GM12891 (cell line): ENCODE results near the gene FAM181A.

ENCODE experiments used
- POLR2A ChIP-seq: IDR thresholded peaks from 2 replicates; pipeline ENCODE4 v1.6.1; 2011; ENCODE audit warnings: low read depth, low read length, control low read depth
- POLR2AphosphoS5 ChIP-seq: IDR thresholded peaks from 2 replicates; pipeline ENCODE4 v1.6.1; 2011; ENCODE audit warnings: low read depth, low read length, control low read depth
- SPI1 ChIP-seq: IDR thresholded peaks from 2 replicates; pipeline ENCODE4 v1.6.1; 2011; ENCODE audit warnings: low read depth, low read length, control low read depth

DNA sequence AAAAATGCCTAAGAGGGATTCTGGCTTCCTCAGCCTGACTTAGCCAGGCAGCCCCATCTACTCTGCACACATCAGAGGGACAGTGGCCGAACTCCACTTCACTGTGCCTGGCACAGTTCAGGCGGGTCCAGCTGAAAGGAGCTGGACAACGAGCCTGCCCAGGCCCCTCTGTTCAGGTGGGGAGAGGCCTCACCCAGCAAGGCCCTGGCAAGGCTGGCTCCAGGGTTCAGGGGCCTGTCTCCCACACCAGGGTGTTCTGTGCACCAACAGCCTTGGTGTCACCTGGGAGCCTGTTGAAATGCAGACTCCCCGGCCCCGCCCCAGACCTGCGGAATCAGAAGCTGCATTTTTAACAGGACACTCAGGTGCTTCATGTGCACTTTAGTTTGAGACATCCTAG lies 9.8 kb downstream of the FAM181A start:
- TF ChIP-seq POLR2AphosphoS5 (no peak), POLR2A (no peak), SPI1 (no peak)
